Progenitor cell of endocrine pancreas (in vitro differentiated cells): ENCODE data around the gene PPFIA2. TPM values are rescaled to one million over a fixed set of nuclear protein-coding genes. Genes with fewer than 3 reads are reported as not detected.

Source experiments
- DNase-seq: peaks from one replicate; pipeline ENCODE4 v3.0.0; 2021; ENCODE audit warnings: low spot score; ENCODE audit not compliant: unreplicated experiment
- H3K27ac Mint-ChIP-seq: 2 replicates; pipeline ENCODE4 v1.8.0; 2021; ENCODE audit warnings: mild to moderate bottlenecking, moderate library complexity, mixed read lengths
- H3K27me3 Mint-ChIP-seq: 2 replicates; pipeline ENCODE4 v1.8.0; 2021; ENCODE audit warnings: mixed read lengths
- H3K36me3 Mint-ChIP-seq: 2 replicates; pipeline ENCODE4 v1.8.0; 2022; ENCODE audit warnings: mixed read lengths; ENCODE audit not compliant: insufficient read depth
- H3K4me1 Mint-ChIP-seq: 2 replicates; pipeline ENCODE4 v1.8.0; 2021; ENCODE audit warnings: low read depth, mixed read lengths
- H3K4me3 Mint-ChIP-seq: 2 replicates; pipeline ENCODE4 v1.8.0; 2021; ENCODE audit warnings: low read depth, mild to moderate bottlenecking, moderate library complexity, mixed read lengths
- H3K9me3 Mint-ChIP-seq: 2 replicates; pipeline ENCODE4 v1.8.0; 2021; ENCODE audit warnings: low read depth, mixed read lengths
- CTCF ChIP-seq: fragments of 200-600 bp; sonication (generic); IDR thresholded peaks from one replicate; pipeline ENCODE4 v1.5.0; 2021; ENCODE audit warnings: antibody characterized with exemption, mild to moderate bottlenecking; ENCODE audit not compliant: unreplicated experiment
- total RNA-seq: library from RNA; stranded (reverse); gene quantifications from 2 replicates; pipeline ENCODE4 v1.2.1, GENCODE V29; 2021

The PPFIA2 gene
- total RNA-seq, 1 donor from 2014 or later = 1.1 TPM

- no peaks in the 10 kb centered on the region for H3K27me3 Mint-ChIP-seq
- TF ChIP-seq CTCF = no peak
- no peak overlapping the region for H3K27ac Mint-ChIP-seq
These were observed 462.4 kb downstream of the PPFIA2 start for GRCh38 chr12:81296556-81297305.

GRCh38 chr12:81295251-81295650, 463.9 kb downstream of the PPFIA2 start:
- no peak for DNase-seq
- Mint-ChIP-seq H3K4me1 (no peaks in the 10 kb centered on the region), H3K27me3 (no peaks in the 10 kb centered on the region), H3K4me3 (no peak overlapping the region), H3K27ac (no peak overlapping the region), H3K9me3 (no peaks in the 10 kb centered on the region), H3K36me3 (no peaks in the 10 kb centered on the region)
- no peak for TF ChIP-seq CTCF

More at GRCh38 chr12:81296556-81297305, 462.4 kb downstream of the PPFIA2 start:
- Mint-ChIP-seq H3K36me3 (no peaks in the 10 kb centered on the region), H3K4me1 (no peaks in the 10 kb centered on the region), H3K4me3 (no peak overlapping the region), H3K9me3 (no peaks in the 10 kb centered on the region)
- DNase-seq = no peak

GRCh38 chr12:81294325-81295190, 464.6 kb downstream of the PPFIA2 start:
- Mint-ChIP-seq H3K27me3 (no peaks in the 10 kb centered on the region), H3K4me3 (no peak overlapping the region), H3K27ac (no peak overlapping the region), H3K36me3 (no peaks in the 10 kb centered on the region), H3K9me3 (no peaks in the 10 kb centered on the region), H3K4me1 (no peaks in the 10 kb centered on the region)
- no peak for TF ChIP-seq CTCF
- no peak for DNase-seq

- TF ChIP-seq CTCF = no peak
- no peaks in the 10 kb centered on the region for H3K27me3 Mint-ChIP-seq
- no peaks in the 10 kb centered on the region for H3K4me1 Mint-ChIP-seq
- no peaks in the 10 kb centered on the region for H3K9me3 Mint-ChIP-seq
- no peak overlapping the region for H3K4me3 Mint-ChIP-seq
- H3K36me3 Mint-ChIP-seq = no peaks in the 10 kb centered on the region
- no peak for DNase-seq
- H3K27ac Mint-ChIP-seq = no peak overlapping the region
These were observed 470.5 kb downstream of the PPFIA2 start for GRCh38 chr12:81288651-81289050.

GRCh38 chr12:81284137-81284536, 475.0 kb downstream of the PPFIA2 start:
- Mint-ChIP-seq H3K4me3 (no peak overlapping the region), H3K27me3 (no peaks in the 10 kb centered on the region)

More at GRCh38 chr12:81284137-81284536, 475.0 kb downstream of the PPFIA2 start:
- no peaks in the 10 kb centered on the region for H3K36me3 Mint-ChIP-seq
- H3K4me1 Mint-ChIP-seq = no peaks in the 10 kb centered on the region
- H3K27ac Mint-ChIP-seq = no peak overlapping the region
- no peak for TF ChIP-seq CTCF
- H3K9me3 Mint-ChIP-seq = no peaks in the 10 kb centered on the region
- no peak for DNase-seq
